ENCODE results near the gene MID1.

DNA sequence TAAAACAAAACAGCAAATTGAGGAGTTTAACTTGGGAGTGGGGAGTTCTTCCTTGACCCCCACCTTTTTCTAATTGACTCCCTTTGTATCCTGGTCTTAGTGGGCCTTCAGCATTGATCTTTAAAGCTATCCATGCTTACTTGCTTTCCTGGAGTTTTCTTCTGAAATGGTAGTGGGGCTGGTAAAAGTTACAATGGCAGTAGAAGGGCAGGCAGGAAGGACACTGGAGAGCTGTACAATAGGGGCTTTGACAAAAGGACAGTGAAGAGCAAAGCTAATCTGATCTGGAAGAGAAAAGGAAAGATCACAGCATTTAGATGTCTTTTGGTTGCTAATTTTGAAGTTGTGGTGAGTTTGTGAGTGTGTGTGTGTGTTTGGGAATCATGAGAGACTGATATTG lies 111.5 kb downstream of the MID1 start:
- TF ChIP-seq, protein P1, sequence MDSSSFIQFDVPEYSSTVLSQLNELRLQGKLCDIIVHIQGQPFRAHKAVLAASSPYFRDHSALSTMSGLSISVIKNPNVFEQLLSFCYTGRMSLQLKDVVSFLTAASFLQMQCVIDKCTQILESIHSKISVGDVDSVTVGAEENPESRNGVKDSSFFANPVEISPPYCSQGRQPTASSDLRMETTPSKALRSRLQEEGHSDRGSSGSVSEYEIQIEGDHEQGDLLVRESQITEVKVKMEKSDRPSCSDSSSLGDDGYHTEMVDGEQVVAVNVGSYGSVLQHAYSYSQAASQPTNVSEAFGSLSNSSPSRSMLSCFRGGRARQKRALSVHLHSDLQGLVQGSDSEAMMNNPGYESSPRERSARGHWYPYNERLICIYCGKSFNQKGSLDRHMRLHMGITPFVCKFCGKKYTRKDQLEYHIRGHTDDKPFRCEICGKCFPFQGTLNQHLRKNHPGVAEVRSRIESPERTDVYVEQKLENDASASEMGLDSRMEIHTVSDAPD (CRISPR knock-in tag; IDR thresholded peaks at IDR 0.05): no peak
- TF ChIP-seq SP1 (CRISPR knock-in tag; IDR thresholded peaks at IDR 0.05) (no peak), NRF1 (conservative IDR thresholded peaks at IDR 0.05 in 1 of 2, IDR thresholded peaks at IDR 0.05 in 1 of 2) (no peak)
